Esophagus muscularis mucosa (tissue), 2 donors: ENCODE results near the gene ITPR1.

Experiments used
- POLR2A ChIP-seq: fragments of 450-650 bp; IDR thresholded peaks from one replicate; pipeline ENCODE4 v1.6.1; 2017; ENCODE audit warnings: antibody characterized with exemption, moderate library complexity, mild to moderate bottlenecking, low read depth
- POLR2AphosphoS5 ChIP-seq, 2 donors: sonication (generic); formaldehyde crosslinking; IDR thresholded peaks; one replicate each; pipeline ENCODE4 v1.6.1; 2017; ENCODE audit warnings: antibody characterized with exemption in 2 of 2

DNA sequence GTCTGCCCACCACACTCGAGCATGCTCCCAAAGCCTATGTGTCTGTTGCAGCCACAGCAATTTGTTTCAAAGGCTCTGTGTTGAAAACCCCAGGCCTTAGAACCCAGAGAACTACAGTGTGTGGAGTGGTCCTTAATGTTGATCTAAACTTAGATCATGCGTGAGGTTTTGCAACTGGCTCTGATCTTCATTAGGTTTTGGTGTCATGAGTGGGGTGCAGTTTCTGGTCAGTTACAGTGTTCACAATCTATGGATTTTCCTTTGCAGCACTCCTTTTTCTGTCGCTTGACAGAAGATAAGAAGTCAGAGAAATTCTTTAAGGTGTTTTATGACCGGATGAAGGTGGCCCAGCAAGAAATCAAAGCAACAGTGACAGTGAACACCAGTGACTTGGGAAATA lies 273.1 kb downstream of the ITPR1 start:
- TF ChIP-seq POLR2A (no peak), POLR2AphosphoS5 (IDR thresholded peaks at IDR 0.05) (no peak)
